DOHH2 (cell line): ENCODE results near the gene TMEM30B.
A peak's percentile ranks its signal among the peaks of the same experiment; 100 is the strongest.

ENCODE experiments used
- H3F3A ChIP-seq: fragments of 200-600 bp; sonication (generic), shearing (Covaris generic); 2 replicates; pipeline ENCODE4 v1.6.0; 2016; ENCODE audit warnings: antibody characterized with exemption, mild to moderate bottlenecking; ENCODE audit not compliant: control insufficient read depth, insufficient read depth
- H3K27ac ChIP-seq: fragments of 200-600 bp; sonication (generic); 2 replicates; pipeline ENCODE4 v1.5.1; 2014; ENCODE audit warnings: low read depth, mild to moderate bottlenecking, low read length, moderate library complexity
- H3K27me3 ChIP-seq: fragments of 200-600 bp; sonication (generic); 2 replicates; pipeline ENCODE4 v1.6.1; 2014; ENCODE audit warnings: mild to moderate bottlenecking, low read length, mixed read lengths; ENCODE audit not compliant: control insufficient read depth
- H3K36me3 ChIP-seq: fragments of 200-600 bp; sonication (generic); 2 replicates; pipeline ENCODE4 v1.6.1; 2014; ENCODE audit warnings: mild to moderate bottlenecking, low read length, moderate library complexity, mixed read lengths; ENCODE audit not compliant: control insufficient read depth
- H3K4me1 ChIP-seq: fragments of 200-600 bp; sonication (generic); 2 replicates; pipeline ENCODE4 v1.6.1; 2014; ENCODE audit warnings: mild to moderate bottlenecking, low read length, mixed read lengths; ENCODE audit not compliant: control insufficient read depth
- H3K4me2 ChIP-seq: fragments of 200-600 bp; sonication (generic); 2 replicates; pipeline ENCODE4 v1.6.0; 2014; ENCODE audit warnings: mild to moderate bottlenecking, low read length, moderate library complexity
- H3K4me3 ChIP-seq: fragments of 200-600 bp; sonication (generic); 2 replicates; pipeline ENCODE4 v1.5.1; 2014; ENCODE audit warnings: mild to moderate bottlenecking, low read length, mixed read lengths
- H3K79me2 ChIP-seq: fragments of 200-600 bp; sonication (generic); 2 replicates; pipeline ENCODE4 v1.6.1; 2014; ENCODE audit warnings: mild to moderate bottlenecking, low read length, mixed read lengths; ENCODE audit not compliant: control insufficient read depth
- H3K9me2 ChIP-seq: fragments of 200-600 bp; sonication (generic); replicated peaks from 2 replicates; pipeline ENCODE4 v1.6.1; 2014; ENCODE audit warnings: mild to moderate bottlenecking, low read length, mixed read lengths; ENCODE audit not compliant: control insufficient read depth
- H3K9me3 ChIP-seq: fragments of 200-600 bp; sonication (generic); 2 replicates; pipeline ENCODE4 v1.6.1; 2014; ENCODE audit warnings: antibody characterized with exemption, low read length, mixed read lengths; ENCODE audit not compliant: control insufficient read depth, insufficient read depth
- H4K20me1 ChIP-seq: fragments of 200-600 bp; sonication (generic); 2 replicates; pipeline ENCODE4 v1.6.0; 2014; ENCODE audit warnings: low read depth, mild to moderate bottlenecking, antibody characterized with exemption, low read length, moderate library complexity; ENCODE audit not compliant: control insufficient read depth, insufficient read depth
- CTCF ChIP-seq: fragments of 200-600 bp; sonication (generic); IDR thresholded peaks from one replicate; pipeline ENCODE4 v1.5.1; 2014; ENCODE audit warnings: antibody characterized with exemption, mild to moderate bottlenecking, low read depth, low read length; ENCODE audit not compliant: poor library complexity, severe bottlenecking
- EZH2phosphoT487 ChIP-seq: fragments of 200-600 bp; sonication (generic); IDR thresholded peaks from 2 replicates; pipeline ENCODE4 v1.6.1; 2017; ENCODE audit warnings: borderline replicate concordance, mild to moderate bottlenecking, antibody characterized with exemption, low read length, moderate library complexity, mixed read lengths

TMEM30B gene

DNA sequence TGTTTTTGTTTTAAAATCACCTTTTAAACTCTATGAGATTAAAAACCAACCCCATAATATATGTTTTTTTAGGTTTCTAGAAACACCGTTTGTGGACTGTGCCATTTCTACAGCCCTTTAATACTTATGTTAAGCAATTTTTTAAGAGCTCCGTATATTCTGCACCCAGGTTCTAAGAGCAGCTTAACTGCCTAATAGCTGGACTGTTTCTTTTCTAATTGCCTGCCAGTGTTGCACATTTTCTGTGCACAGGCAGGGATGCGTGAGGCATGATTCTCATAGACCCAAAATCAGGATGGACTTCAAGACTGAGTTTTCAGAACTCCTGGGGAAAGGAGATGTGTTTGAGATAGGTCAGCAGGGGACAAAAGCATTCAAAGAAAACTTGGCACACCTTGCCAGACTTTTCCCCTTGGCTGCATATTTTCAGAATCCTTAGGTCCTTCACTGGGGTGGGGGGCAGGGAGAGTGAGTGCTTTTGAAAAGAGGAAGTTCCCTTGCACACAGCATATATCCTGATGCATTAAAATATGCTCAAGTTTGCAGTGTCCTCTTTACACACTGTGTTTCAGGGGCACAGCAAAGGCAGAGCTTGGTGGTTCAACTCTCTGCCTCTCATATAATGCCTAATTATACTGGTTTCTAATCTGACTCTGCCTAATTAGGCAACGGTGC lies 27.9 kb downstream of the TMEM30B start:
- TF ChIP-seq CTCF: no peak
- TF ChIP-seq EZH2phosphoT487: no peak
- H3F3A ChIP-seq: 0 out of 2 replicates have a peak, but pooled peaks cover 3% of the 10 kb centered on the region
- H3K9me2 ChIP-seq: no peaks in the 10 kb centered on the region
- H3K27me3 ChIP-seq: no peaks in the 10 kb centered on the region
- no peaks in the 10 kb centered on the region for H3K79me2 ChIP-seq
- peaks cover 27% of the 10 kb centered on the region for H3K4me1 ChIP-seq
- peak overlapping the region; percentile 58 for H3K27ac ChIP-seq
- H4K20me1 ChIP-seq: no peaks in the 10 kb centered on the region
- peak overlapping the region; percentile 65 for H3K4me2 ChIP-seq
- no peaks in the 10 kb centered on the region for H3K36me3 ChIP-seq
- peak overlapping the region; percentile 43 for H3K4me3 ChIP-seq
- H3K9me3 ChIP-seq: no peaks in the 10 kb centered on the region

DNA sequence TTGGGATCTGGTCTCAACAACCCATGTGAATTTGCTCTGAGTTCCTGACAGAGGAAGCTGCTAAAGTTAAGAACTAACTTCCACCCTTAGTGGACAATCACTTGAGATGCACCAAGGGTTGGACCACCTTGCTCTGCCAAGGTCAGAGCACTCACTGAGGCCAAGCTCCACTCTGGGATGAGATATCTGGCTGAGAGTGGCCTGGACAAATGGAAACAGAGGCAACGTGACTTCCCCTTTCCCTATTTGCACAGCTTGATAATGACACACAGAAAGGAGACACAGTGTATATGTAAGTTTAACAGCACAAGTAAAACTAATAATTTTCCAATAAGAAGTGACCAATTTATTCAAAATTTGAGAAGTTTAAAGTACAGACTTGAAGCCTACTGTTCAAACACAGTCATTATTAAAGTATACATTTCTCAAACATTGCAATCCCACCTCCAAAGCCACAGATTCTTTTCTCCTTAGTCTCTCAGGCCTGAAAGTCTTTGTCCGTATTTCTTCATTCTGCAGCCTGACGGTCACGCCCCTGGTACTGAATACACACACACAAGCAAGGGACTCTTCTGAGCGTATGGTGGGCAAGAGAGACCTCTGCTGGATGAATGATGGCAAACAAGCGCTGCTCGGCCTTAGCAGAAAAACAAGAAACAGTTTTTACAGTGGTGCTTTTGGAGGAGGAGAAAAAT lies 28.6 kb downstream of the TMEM30B start:
- TF ChIP-seq CTCF (peak; percentile 83), EZH2phosphoT487 (no peak)
- H3K4me1 ChIP-seq: peaks cover 27% of the 10 kb centered on the region
- peak overlapping the region; percentile 58 for H3K27ac ChIP-seq
- no peaks in the 10 kb centered on the region for H3K9me3 ChIP-seq
- H3K27me3 ChIP-seq: no peaks in the 10 kb centered on the region
- H3K9me2 ChIP-seq: no peaks in the 10 kb centered on the region
- H3K79me2 ChIP-seq: no peaks in the 10 kb centered on the region
- H4K20me1 ChIP-seq: no peaks in the 10 kb centered on the region
- 0 out of 2 replicates have a peak, but pooled peaks cover 3% of the 10 kb centered on the region for H3F3A ChIP-seq
- H3K4me2 ChIP-seq: peak overlapping the region; percentile 65
- peak overlapping the region; percentile 43 for H3K4me3 ChIP-seq
- H3K36me3 ChIP-seq: no peaks in the 10 kb centered on the region

DNA sequence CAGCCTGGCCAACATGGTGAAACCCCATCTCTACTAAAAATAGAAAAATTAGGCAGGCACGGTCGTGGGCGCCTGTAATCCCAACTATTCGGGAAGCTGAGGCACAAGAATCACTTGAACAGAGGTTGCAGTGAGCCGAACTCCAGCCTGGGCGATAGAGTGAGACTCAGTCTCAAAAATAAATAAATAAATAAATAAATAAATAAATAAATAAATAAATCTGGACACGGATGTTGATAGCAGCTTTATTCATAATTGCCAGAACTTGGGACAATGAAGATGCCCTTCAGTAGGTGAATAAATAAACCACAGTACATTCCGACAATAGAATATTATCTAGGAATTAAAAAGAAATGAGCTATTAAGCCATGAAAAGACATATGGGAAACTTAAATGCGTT lies 31.1 kb downstream of the TMEM30B start:
- TF ChIP-seq CTCF (no peak), EZH2phosphoT487 (no peak)
- no peak overlapping the region for H3K4me2 ChIP-seq
- no peak overlapping the region for H3K27ac ChIP-seq
- no peak overlapping the region for H3K4me3 ChIP-seq
- H3K9me3 ChIP-seq: no peaks in the 10 kb centered on the region
- H3K27me3 ChIP-seq: no peaks in the 10 kb centered on the region
- peaks cover 27% of the 10 kb centered on the region for H3K4me1 ChIP-seq
- no peaks in the 10 kb centered on the region for H3K79me2 ChIP-seq
- H3F3A ChIP-seq: 0 out of 2 replicates have a peak, but pooled peaks cover 3% of the 10 kb centered on the region
- no peaks in the 10 kb centered on the region for H3K9me2 ChIP-seq
- no peaks in the 10 kb centered on the region for H3K36me3 ChIP-seq
- no peaks in the 10 kb centered on the region for H4K20me1 ChIP-seq
